Upper lobe of left lung (tissue), 4 donors: Measurements from ENCODE around the gene SYNCRIP.

Source experiments
- CTCF ChIP-seq, 6 experiments: fragments of 450-650 bp in 4 of 6; fragments of 200-600 bp in 2 of 6; sonication (generic) in 2 of 6; IDR thresholded peaks; one replicate each; pipeline ENCODE4 v1.5.1; 2016 to 2019; ENCODE audit warnings: antibody characterized with exemption in 6 of 6
- POLR2AphosphoS5 ChIP-seq, 2 donors: sonication (generic); formaldehyde crosslinking; IDR thresholded peaks; one replicate each; pipeline ENCODE4 v1.5.1; 2017; ENCODE audit warnings: antibody characterized with exemption in 2 of 2

- TF ChIP-seq CTCF (IDR thresholded peaks at IDR 0.05) (no peak), POLR2AphosphoS5 (IDR thresholded peaks at IDR 0.05) (no peak)
Measured at GRCh38 chr6:85576476-85576875, 66.2 kb downstream of the SYNCRIP start.
